ENCODE data around the gene GCSAML. TPM values are rescaled to one million over a fixed set of nuclear protein-coding genes. Genes with fewer than 3 reads are reported as not detected.
"Not testable (repeated sequence)": the region's sequence is repeated elsewhere in the genome, so short reads cannot be mapped to it uniquely, and the experiment has no call there.

Gene GCSAML
- total RNA-seq (2014; rRNA removed; shearing (Covaris generic)): 2.7 and 3.8 TPM in 2 replicates

- DNase-seq (ENCODE audit: low read depth): no peak
Measured at GRCh38 chr1:247548769-247549182, at the start of gene GCSAML. GCSAML (plus strand) TSS chr1:247549134; CDS start chr1:247549192, 58 bp downstream.

GRCh38 chr1:247500865-247501264, 48.1 kb upstream of the GCSAML start:
- no peak for DNase-seq (ENCODE audit: low read depth)

DNA sequence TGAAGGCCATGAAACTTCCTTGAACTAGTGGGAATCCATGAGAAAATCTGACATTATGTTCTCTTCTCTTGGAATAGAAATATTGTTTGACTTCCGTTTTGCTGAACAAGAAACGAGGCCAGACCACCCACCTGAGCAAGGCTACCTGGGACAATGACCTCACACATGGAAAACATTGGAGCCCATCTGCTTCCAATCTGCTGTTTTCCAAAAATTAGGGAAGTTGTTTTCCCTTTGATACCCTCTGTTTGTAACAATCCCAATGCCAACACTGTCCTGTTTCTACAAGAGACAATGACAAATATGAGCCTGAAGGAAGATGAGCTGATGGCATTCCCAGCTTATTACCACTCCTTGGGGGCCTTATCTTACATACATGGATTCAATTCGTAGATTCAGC, 42.1 kb upstream of the GCSAML start:
- no peak for DNase-seq (ENCODE audit: low read depth)

DNA sequence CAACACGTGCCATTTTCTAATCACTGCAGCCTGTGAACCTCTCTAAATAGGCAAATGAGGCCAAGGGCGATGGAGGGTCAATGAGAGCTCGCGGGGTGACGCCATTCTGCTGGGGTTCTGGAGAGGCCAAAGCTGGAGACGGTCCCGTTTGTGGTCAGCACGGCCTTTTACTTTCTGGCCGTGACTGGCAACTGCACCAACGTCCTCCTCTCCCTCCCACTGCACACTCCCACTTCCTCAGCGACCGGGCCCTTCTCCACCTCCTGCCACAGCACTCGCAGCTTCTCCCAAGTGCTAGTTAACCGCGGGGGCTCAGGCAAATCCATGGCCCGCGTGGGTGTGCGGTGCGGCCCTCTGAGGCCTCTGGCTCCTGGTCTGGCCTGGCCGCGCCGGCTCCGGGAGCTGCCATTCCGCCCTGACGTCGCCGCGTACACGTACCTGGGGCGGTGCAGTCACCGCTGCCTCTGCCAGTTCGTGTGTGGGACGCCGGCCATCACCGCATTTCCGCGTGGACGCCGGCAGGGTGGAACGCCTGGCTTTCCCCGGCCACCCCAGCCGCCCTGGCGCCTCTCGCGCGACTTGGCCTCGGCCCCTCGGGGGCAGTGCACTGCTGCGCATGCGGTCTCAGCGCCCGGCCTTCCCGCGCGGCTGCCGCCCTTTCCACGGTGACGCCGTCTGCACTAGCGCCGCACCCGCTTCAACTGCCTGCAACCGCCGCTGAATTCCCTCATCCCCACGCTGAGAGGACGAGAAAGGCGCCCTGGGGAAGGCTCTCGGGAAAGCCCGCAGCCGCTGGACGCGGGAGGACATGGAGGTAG, 30.9 kb upstream of the GCSAML start:
- DNase-seq (ENCODE audit: low read depth): peak; percentile 40

DNA sequence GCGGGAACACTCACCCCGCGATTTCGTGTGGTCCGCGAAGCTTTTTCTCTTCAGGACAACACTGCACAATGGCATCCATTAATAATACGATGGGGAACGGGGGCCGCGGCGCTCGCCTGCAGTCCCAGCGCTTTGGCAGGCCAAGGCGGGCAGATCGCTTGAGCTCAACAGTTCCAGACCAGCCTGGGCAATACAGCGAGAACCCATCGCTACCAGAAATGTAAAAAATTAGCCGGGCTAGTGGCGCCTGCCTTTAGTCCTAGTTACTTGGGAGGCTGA, 30.4 kb upstream of the GCSAML start:
- DNase-seq (ENCODE audit: low read depth): no peak

- not testable (repeated sequence) for DNase-seq (ENCODE audit: low read depth)
Measured at GRCh38 chr1:247521886-247522285, 27.0 kb upstream of the GCSAML start.

DNA sequence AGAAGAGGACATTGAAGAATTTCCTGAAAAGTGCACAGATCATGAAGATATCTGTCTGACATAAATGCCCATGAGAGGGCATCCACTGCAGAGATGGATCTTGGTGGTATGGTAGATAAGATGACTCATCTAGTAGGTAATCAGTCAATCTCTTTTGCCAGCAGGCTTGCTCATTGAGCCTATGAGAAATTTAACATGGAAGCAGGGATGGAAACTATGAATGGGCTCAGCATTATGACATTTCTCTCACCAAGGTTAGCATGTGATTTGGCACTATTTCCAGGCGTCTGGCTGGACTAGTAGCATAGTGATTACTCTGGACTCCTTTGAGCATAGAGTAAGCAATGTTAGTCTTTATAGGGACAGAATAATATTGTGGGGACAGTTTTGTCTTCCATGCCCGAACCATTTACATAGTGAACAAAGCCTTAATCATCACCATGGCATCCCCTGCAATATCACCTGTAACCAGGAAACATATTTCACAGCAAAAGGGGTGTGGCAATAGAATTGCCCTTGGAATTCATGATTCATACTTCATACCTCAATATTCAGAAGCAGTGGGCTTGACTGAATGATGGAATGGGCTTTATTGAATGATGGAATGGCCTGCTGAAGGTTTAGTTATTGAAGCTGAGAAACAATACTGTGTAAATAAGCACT, 20.0 kb upstream of the GCSAML start:
- DNase-seq (ENCODE audit: low read depth): peak; percentile 27

- DNase-seq (ENCODE audit: low read depth): no peak
Measured at GRCh38 chr1:247529771-247530355, 19.1 kb upstream of the GCSAML start.

GRCh38 chr1:247530785-247531184, 18.1 kb upstream of the GCSAML start:
- no peak for DNase-seq (ENCODE audit: low read depth)

DNA sequence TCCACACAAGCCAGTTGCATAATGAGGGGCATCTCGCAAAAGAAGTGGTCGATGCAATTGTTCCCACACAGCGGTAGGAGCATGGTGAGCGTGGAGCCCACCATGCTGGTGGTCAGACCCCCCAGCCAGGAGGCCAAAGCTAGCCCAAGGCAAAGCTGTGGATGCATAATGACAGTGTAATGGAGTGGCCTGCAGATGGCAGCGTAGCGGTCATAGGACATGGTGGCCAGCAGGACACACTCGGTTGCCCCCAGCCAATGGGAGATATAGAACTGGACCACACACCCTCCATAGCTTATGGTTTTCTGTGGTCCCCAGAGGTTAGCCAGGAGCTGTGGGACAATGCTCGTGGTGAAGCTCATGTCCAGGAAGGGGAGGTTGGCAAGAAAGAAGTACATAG, 17.0 kb upstream of the GCSAML start:
- DNase-seq (ENCODE audit: low read depth): no peak

DNA sequence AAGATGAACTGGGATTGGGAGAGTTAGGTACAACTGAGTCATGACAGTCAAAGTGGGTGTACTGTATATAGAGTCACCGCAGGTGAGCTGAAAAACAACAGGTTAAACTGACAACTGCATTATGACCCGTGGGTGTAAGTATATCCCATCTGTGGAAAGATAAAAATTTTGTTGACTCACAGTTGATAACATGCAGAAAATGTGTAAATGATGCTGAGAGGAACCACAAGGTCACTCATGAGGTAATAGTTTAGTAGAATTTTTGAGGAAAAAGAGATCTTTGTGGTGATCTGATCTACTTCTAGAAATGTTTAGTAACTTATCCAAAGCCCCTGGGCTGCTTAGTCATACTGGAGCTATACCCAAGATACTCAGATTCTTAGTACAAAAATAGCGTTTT, 13.5 kb upstream of the GCSAML start:
- no peak for DNase-seq (ENCODE audit: low read depth)

- no peak for DNase-seq (ENCODE audit: low read depth)
Measured at GRCh38 chr1:247536340-247536739, 12.6 kb upstream of the GCSAML start, which contains the start of gene OR2C3. OR2C3 (minus strand) TSS chr1:247536440; CDS start chr1:247532511, 3,929 bp downstream.

DNA sequence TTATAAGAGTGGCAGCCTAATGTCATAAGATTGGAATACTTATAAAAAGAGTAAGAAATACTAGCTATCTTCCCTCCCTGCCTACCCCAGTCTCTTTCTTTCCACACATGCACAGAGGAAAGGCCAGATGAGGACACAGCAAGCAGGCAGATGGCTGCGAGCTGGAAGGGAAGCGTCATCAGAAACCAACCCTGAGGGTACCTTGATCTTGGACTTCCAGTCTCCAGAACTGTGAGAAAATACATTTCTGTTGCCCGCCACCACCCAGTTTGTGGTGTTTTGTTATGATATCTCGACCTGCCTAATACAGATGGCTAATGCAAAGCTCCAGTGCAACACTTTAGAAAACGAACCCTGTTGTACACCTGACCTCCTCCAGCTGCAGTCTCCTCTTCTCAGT, 10.4 kb upstream of the GCSAML start:
- no peak for DNase-seq (ENCODE audit: low read depth)

GRCh38 chr1:247539215-247539614, 9.7 kb upstream of the GCSAML start:
- no peak for DNase-seq (ENCODE audit: low read depth)

GRCh38 chr1:247540581-247540980, 8.4 kb upstream of the GCSAML start:
- no peak for DNase-seq (ENCODE audit: low read depth)

GRCh38 chr1:247542811-247543210, 6.1 kb upstream of the GCSAML start:
- DNase-seq (ENCODE audit: low read depth): no peak

GRCh38 chr1:247548092-247548491, 842 bp upstream of the GCSAML start:
- no peak for DNase-seq (ENCODE audit: low read depth)

DNA sequence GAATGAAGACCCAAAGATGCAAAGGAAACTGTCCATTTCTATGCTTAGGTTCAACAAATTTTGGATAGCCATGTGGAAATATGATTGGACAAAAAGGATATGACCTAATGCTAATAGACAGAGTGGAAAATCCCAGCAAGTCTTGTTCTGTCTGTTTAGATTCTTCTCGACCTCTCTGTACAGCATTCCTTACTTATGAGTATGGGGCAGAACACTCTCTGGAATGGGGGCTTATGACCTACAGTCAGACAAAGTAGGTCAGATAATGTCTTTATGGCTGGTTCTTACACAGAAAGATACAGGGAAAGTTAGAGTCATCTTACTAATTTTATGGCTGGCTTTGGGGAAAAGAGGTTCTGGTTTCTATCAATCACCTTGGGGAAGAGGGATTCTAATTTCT, 2.8 kb downstream of the GCSAML start:
- DNase-seq (ENCODE audit: low read depth): peak; percentile 64

DNA sequence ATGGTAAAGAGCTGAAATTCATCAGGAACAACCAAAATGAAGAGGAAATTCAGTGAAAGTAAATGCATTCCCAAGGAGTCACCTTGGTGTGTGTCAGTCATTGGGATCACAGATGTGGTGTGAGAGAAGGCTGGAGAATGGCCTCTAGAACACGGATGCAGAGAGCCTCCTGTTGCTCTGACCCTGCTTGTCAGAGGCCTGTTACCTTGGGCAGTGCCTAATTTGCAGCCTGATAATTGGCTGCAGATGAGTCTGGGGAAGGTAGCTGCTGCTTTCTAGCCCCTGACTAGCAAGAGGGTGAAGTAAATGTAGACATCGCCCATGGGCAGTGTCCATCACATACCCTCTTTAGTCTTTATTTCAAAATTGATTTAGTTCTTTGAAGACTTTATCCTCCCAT, 3.3 kb downstream of the GCSAML start:
- no peak for DNase-seq (ENCODE audit: low read depth)

DNA sequence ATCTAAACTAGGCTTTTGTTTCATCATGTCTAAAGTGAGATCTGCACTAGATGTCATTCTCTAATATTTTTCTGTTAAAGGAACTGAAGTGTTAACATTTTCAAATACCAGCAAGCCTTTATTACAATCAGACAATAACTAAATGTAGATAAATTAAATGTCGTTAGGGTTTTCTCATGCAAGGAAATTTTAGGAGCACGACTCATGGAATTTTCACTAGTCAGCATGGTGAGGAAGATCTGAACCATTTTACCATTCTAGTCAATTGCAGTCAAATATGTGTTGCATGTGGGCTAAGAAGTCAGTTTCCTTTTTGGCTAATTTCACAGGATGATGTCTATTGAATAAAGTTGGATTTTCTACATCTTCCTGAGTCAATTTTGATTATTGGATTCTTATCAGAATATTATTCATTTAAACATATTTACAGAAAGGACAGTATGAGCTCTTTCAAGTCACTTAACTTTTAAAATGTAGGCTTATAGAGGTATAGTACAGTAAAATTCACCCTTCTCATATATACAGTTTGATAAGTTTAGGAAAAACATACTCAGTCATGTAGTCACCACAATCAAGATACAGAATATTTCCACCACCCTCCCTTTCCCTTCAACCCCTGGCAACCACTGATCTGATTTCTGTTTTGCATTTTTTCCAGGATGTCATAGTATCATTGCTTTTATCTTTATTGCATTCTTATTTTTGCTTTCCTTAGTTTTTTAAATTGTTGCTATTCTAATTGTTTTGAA, 9.2 kb downstream of the GCSAML start:
- no peak for DNase-seq (ENCODE audit: low read depth)

- no peak for DNase-seq (ENCODE audit: low read depth)
Measured at GRCh38 chr1:247561711-247562110, 12.8 kb downstream of the GCSAML start.

DNA sequence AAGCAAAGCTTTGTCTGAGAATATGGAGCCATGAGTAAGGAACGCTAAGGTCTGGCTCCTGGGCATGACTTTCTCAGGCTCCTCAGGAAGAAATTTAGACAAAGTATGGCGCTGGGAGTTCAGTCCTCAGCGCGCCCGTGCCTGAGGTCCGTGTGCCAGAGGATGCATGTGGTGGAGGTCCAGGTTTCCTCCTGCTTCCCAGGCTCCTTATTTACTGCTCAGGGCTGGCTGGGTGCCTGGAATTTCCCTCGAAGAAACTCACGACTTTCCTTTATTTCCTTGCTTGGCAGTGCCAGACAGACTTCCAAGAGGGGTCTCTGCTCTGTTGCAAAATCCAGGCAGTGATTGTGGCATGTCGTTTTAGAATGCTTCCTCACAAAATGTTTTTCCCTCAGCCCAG, 13.3 kb downstream of the GCSAML start:
- DNase-seq (ENCODE audit: low read depth): peak; percentile 34

Data from Daoy (cell line).